HepG2 (cell line): ENCODE measurements around the gene DNM1. TPM values are rescaled to one million over a fixed set of nuclear protein-coding genes. Genes with fewer than 3 reads are reported as not detected.

Source experiments
- ATAC-seq: fragments of 200-7000 bp; cut with Tn5 transposase; 3 replicates; pipeline ENCODE4 v1.9.1; 2020; ENCODE audit warnings: mild to moderate bottlenecking, moderate library complexity
- BruUV-seq: library from RNA; stranded (reverse); fragments of 400-500 nt; replicated peaks from 2 replicates; lab custom pipeline; 2021; lab: Mats Ljungman, UMichigan
- CTCF ChIA-PET: fragments of 300-600 bp; formaldehyde crosslinking; extraction: SDS; loops from one replicate; lab custom pipeline; 2021; ENCODE audit warnings: low total read pairs, inconsistent platforms, low intra/inter-chr PET ratio; lab: Yijun Ruan, JAX
- POLR2A ChIA-PET: fragments of 350-600 bp; sonication (Branson Sonifier 250); formaldehyde crosslinking; loops from one replicate; lab custom pipeline; 2020; ENCODE audit warnings: antibody characterized with exemption, inconsistent platforms; lab: Yijun Ruan, JAX
- DNase-seq: peaks from one replicate; pipeline ENCODE4 v3.0.0-alpha.2; 2015; ENCODE audit warnings: low spot score
- FAIRE-seq: peaks from 3 replicates; lab custom pipeline; 2011; peaks lifted over from hg19 to GRCh38; lab: Jason Lieb, UNC
- H2AFZ ChIP-seq: one replicate; pipeline ENCODE4 v1.6.1; 2011; ENCODE audit warnings: low read length, inconsistent platforms
- H3K27ac ChIP-seq: fragments of 300-600 bp; 3 replicates; pipeline ENCODE4 v1.8.0; 2011; ENCODE audit warnings: mixed run types, mild to moderate bottlenecking, mixed read lengths, low read length, inconsistent platforms; ENCODE audit not compliant: insufficient read depth; ENCODE audit errors: extremely low read length
- H3K27me3 ChIP-seq, 2 experiments: fragments of 200-600 bp in 1 of 2; 2 replicates in 1 of 2; 3 replicates in 1 of 2; pipeline versions ENCODE4 v1.6.0 to v1.8.0; 2011; ENCODE audit warnings: low read length in 2 of 2, mild to moderate bottlenecking in 2 of 2, moderate library complexity in 2 of 2, inconsistent platforms in 1 of 2; ENCODE audit not compliant: insufficient read depth in 2 of 2, control insufficient read depth in 1 of 2
- H3K36me3 ChIP-seq, 2 experiments: fragments of 200-600 bp in 1 of 2; replicated peaks in 1 of 2; 2 replicates in 1 of 2; 3 replicates in 1 of 2; pipeline versions ENCODE4 v1.5.1 to v1.8.0; 2011; ENCODE audit warnings: low read length in 2 of 2, inconsistent platforms in 1 of 2; ENCODE audit not compliant: insufficient read depth in 2 of 2, control insufficient read depth in 1 of 2
- H3K4me1 ChIP-seq: 2 replicates; pipeline ENCODE4 v1.5.1; 2012; ENCODE audit warnings: low read length, inconsistent platforms; ENCODE audit not compliant: insufficient read depth
- H3K4me2 ChIP-seq: 2 replicates; pipeline ENCODE4 v1.6.0; 2011; ENCODE audit warnings: low read depth, low read length, inconsistent platforms
- H3K4me3 ChIP-seq, 3 experiments: fragments of 200-600 bp in 1 of 3; sonication (generic), shearing (Covaris generic) in 1 of 3; replicated peaks in 1 of 3; 2 replicates each; pipeline ENCODE4 v1.5.1; 2011 to 2016; ENCODE audit warnings: low read length in 3 of 3, inconsistent platforms in 2 of 3, low read depth in 2 of 3, mild to moderate bottlenecking in 2 of 3, control low read depth in 1 of 3, mixed read lengths in 1 of 3; ENCODE audit not compliant: insufficient read depth in 1 of 3
- H3K79me2 ChIP-seq: one replicate; pipeline ENCODE4 v1.6.1; 2011; ENCODE audit warnings: low read length, inconsistent platforms; ENCODE audit not compliant: insufficient read depth
- H3K9ac ChIP-seq: 2 replicates; pipeline ENCODE4 v1.6.0; 2011; ENCODE audit warnings: mild to moderate bottlenecking, low read depth, low read length, inconsistent platforms; ENCODE audit not compliant: insufficient read depth
- H3K9me3 ChIP-seq: 2 replicates; pipeline ENCODE4 v1.5.1; 2012; ENCODE audit warnings: mild to moderate bottlenecking, low read length
- H4K20me1 ChIP-seq: 2 replicates; pipeline ENCODE4 v1.6.0; 2011; ENCODE audit warnings: inconsistent platforms, mild to moderate bottlenecking, low read length, moderate library complexity; ENCODE audit not compliant: insufficient read depth
- BCLAF1 ChIP-seq: fragments of 450-650 bp; IDR thresholded peaks from 2 replicates; pipeline ENCODE4 v1.6.1; 2017; ENCODE audit warnings: mild to moderate bottlenecking
- DNMT1 ChIP-seq: sonication (generic); formaldehyde crosslinking; IDR thresholded peaks from 2 replicates; pipeline ENCODE4 v1.5.1; 2020; ENCODE audit warnings: mild to moderate bottlenecking, missing genetic modification reagents
- FOXP1 ChIP-seq, 2 experiments: fragments of 450-650 bp in 1 of 2; IDR thresholded peaks; 2 replicates each; pipeline ENCODE4 v1.6.1; 2017 to 2018; ENCODE audit warnings: antibody characterized with exemption in 1 of 2
- HBP1 ChIP-seq: IDR thresholded peaks from 2 replicates; pipeline ENCODE4 v1.6.1; 2016; ENCODE audit warnings: low read depth, control low read depth
- MAFF ChIP-seq: IDR thresholded peaks from 2 replicates; pipeline ENCODE4 v1.6.1; 2011; ENCODE audit warnings: low read depth, low read length, improper control_type of control experiment
- MAFK ChIP-seq, 2 experiments: IDR thresholded peaks in 1 of 2; conservative IDR thresholded peaks in 1 of 2; 2 replicates each; pipeline ENCODE4 v1.6.1; 2011; ENCODE audit warnings: improper control_type of control experiment in 2 of 2, low read length in 2 of 2
- ZFX ChIP-seq: sonication (generic); formaldehyde crosslinking; IDR thresholded peaks from 2 replicates; pipeline ENCODE4 v1.4.0; 2020; ENCODE audit warnings: mild to moderate bottlenecking, low read depth, missing genetic modification reagents, moderate library complexity
- ZNF543 ChIP-seq: sonication (generic); formaldehyde crosslinking; IDR thresholded peaks from 2 replicates; pipeline ENCODE4 v1.4.0; 2020; ENCODE audit warnings: mild to moderate bottlenecking, missing genetic modification reagents
- WGBS: methylation state at CpG from one replicate; pipeline ENCODE4 v1.1.6; 2017; ENCODE audit warnings: low lambda C conversion rate; 5-methylcytosine and 5-hydroxymethylcytosine counted together
- in situ Hi-C: cut with HindIII; loops from 2 replicates; pipeline ENCODE4 v1.10.0; 2017; ENCODE audit warnings: low pct_unique_long_range_greater_than_20kb; ENCODE audit not compliant: extremely low pct_ligation_motif_present
- intact Hi-C: fragments of 100-400 bp; cut with micrococcal nuclease; formaldehyde crosslinking; loops from one replicate; pipeline ENCODE4 v1.10.0; 2022; ENCODE audit not compliant: unreplicated experiment
- polyA plus RNA-seq, 8 experiments: library from polyadenylated mRNA; depleted of rRNA in 3 of 8; stranded (reverse) in 7 of 8; unstranded in 1 of 8; fragments of >200 nt; fragmentation: Illumina TruSeq in 4 of 8; extraction: Trizol in 4 of 8; gene quantifications; 2 replicates each; pipeline versions ENCODE4 v1.2.1 to v1.2.3, GENCODE V29; 2011 to 2016; ENCODE audit warnings: low read depth in 4 of 8, missing spikeins in 1 of 8, mixed read lengths in 1 of 8; ENCODE audit not compliant: insufficient read depth in 1 of 8
- total RNA-seq, 5 experiments: library from RNA; depleted of rRNA; stranded (reverse); fragments of >200 nt; fragmentation: Illumina TruSeq; extraction: Trizol; gene quantifications; 2 replicates each; pipeline ENCODE4 v1.2.3, GENCODE V29; 2016; ENCODE audit warnings: low read depth in 1 of 5
- TF ChIP-seq, protein P1 (sequence below): IDR thresholded peaks from 2 replicates; pipeline ENCODE4 v1.6.1; 2018; ENCODE audit warnings: missing genetic modification reagents, mild to moderate bottlenecking, missing compliant biosample characterization

The DNM1 gene
- total and polyA plus RNA-seq, 2 of the 13 experiments (the other 11 are each of a cell fraction or from before 2014, with no cell fraction given), result 0.13 to 0.58 TPM

DNA sequence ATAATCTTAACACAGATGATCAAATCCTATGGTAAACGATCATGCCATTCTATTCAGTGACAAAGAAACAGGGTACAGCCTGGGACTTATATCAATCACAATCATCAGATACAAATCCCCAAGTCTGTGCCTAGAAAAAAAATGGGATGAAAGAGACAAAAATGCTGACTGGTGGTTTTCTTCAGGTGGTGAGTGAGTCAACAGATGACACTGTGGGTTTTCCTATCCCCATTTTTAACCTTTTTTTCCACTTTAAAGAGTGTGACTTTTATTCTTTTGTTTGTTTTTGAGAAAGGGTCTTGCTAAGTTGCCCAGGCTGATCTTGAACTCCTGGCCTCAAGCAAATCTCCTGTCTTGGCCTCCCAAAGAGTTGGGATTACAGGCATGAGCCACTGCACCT is 15.0 kb upstream of the DNM1 start:
- Histone ChIP-seq H4K20me1 (no peaks in the 10 kb centered on the region), H2AFZ (no peak overlapping the region), H3K4me3 (no peak overlapping the region), H3K4me1 (peaks cover 11% of the 10 kb centered on the region), H3K9me3 (no peaks in the 10 kb centered on the region), H3K27ac (no peak overlapping the region), H3K79me2 (peaks cover 9% of the 10 kb centered on the region), H3K4me2 (no peak overlapping the region), H3K27me3 (no peaks in the 10 kb centered on the region), H3K9ac (no peak overlapping the region), H3K36me3 (peaks cover 6 to 34% of the 10 kb centered on the region in 2 experiments; a peak in 4 of 5 replicates)
- ChIA-PET POLR2A (no interaction called here), CTCF (no interaction called here)
- intact Hi-C loops (no loop called here), in situ Hi-C loops (no loop called here)
- FAIRE-seq (no peak), ATAC-seq (no peak), DNase-seq (no peak)
- WGBS, result 100% methylated on average over 1 of the region's 1 CpG
- BruUV-seq, result no TSS peak
- TF ChIP-seq MAFK (conservative IDR thresholded peaks at IDR 0.05 in 1 of 2, IDR thresholded peaks at IDR 0.05 in 1 of 2; ENCODE audit: low read length in 2 of 2), result peak; percentile 98
- no peak for TF ChIP-seq ZNF543 (CRISPR knock-in tag)
- peak; percentile 98 for TF ChIP-seq MAFF

DNA sequence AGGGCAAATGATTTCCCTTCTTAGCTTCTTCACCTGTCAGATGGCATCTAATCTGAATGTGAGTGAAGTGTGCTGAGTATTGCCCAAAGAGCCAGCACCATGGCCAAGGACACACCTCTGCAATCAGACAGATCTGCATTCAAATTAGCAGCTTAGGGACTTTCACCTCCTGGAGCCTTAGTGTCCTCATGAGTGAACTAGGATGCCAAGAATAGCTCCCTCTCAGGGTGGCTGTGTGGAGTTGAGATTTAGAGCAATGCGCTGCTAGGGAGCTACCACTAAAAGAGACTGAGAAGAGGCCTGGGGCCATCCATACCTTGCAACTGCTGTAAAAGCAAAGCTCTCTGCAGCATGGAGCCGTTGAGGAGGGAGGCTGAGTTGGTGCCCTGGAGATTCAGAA is 13.2 kb upstream of the DNM1 start:
- ATAC-seq (peak; percentile 20; the same call in 2 of the 3 replicates), FAIRE-seq (no peak), DNase-seq (no peak)
- H4K20me1 ChIP-seq, result no peaks in the 10 kb centered on the region
- peaks cover 6 to 34% of the 10 kb centered on the region in 2 experiments; a peak in 4 of 5 replicates for H3K36me3 ChIP-seq
- no peak overlapping the region for H2AFZ ChIP-seq
- H3K79me2 ChIP-seq, result peaks cover 9% of the 10 kb centered on the region
- H3K9me3 ChIP-seq, result no peaks in the 10 kb centered on the region
- peak overlapping the region; percentile 71 for H3K4me2 ChIP-seq
- TF ChIP-seq DNMT1 (0 out of 2 replicates have a peak, but pooled peaks have one; percentile 13), BCLAF1 (no peak), HBP1 (CRISPR knock-in tag) (no peak), FOXP1 (IDR thresholded peaks at IDR 0.05) (no peak), FOXP1 (CRISPR knock-in tag; IDR thresholded peaks at IDR 0.05) (no peak), ZFX (CRISPR knock-in tag) (no peak)
- TF ChIP-seq, protein P1, sequence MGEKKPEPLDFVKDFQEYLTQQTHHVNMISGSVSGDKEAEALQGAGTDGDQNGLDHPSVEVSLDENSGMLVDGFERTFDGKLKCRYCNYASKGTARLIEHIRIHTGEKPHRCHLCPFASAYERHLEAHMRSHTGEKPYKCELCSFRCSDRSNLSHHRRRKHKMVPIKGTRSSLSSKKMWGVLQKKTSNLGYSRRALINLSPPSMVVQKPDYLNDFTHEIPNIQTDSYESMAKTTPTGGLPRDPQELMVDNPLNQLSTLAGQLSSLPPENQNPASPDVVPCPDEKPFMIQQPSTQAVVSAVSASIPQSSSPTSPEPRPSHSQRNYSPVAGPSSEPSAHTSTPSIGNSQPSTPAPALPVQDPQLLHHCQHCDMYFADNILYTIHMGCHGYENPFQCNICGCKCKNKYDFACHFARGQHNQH (CRISPR knock-in tag), result no peak
- no peak overlapping the region for H3K27ac ChIP-seq
- CTCF ChIA-PET, result no interaction called here
- no TSS peak for BruUV-seq
- H3K9ac ChIP-seq, result peak overlapping the region; percentile 81; the same call in 1 of the 2 replicates
- peak overlapping the region; percentile 75 to 95 (median 82); a peak in 4 of 6 replicates for H3K4me3 ChIP-seq
- no peaks in the 10 kb centered on the region for H3K27me3 ChIP-seq
- POLR2A ChIA-PET, result interaction anchor here (1.3 to 1.4 kb wide), 2 partner anchors 16 to 37 kb away, joined by 3 to 5 read pairs; no protein-coding TSS in a partner anchor
- WGBS, result 83% methylated on average over 2 of the region's 2 CpGs
- in situ Hi-C loops, result no loop called here
- intact Hi-C loops, result no loop called here
- H3K4me1 ChIP-seq, result peaks cover 11% of the 10 kb centered on the region
